ENCODE data around the gene INPP4B. TPM values are rescaled to one million over a fixed set of nuclear protein-coding genes. Genes with fewer than 3 reads are reported as not detected.

INPP4B gene
- total RNA-seq, 1 donor from 2014 or later: 3.4 TPM

DNA sequence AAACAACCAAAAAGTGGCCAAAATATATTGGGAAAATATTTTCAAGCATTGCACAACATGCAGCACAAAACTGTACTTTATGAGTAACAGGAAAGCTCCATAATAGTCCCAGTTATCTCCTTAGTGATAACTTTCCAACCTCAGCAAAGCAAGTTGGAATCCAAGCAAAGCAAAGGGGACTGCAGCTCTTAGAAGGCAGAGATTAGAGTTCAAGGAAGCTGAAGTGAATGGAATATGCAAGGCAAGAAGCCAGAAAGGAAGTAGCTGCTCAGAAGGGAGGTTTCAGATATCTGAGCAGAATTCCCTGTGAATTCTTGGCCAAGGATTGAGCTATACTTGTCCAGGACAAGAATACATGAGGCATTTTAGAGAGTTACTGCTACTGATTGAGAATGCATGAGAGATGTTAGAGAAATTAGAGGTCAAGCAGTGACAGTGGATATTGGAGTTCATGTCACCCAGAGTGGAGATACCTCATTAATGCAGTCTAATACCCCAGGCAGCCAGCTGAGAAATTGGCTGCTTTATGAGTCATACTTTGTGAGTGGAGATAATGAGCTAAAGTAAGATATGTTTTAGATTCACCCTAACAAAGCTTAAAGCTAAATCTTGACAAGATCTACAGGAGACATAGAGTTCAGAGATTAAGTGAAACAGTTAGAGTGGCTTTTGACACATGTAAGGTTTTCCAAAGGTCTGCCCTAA, 102.8 kb downstream of the INPP4B start:
- no peaks in the 10 kb centered on the region for H3K27me3 Mint-ChIP-seq
- no peaks in the 10 kb centered on the region for H3K36me3 Mint-ChIP-seq (ENCODE audit: insufficient read depth)
- no peak overlapping the region for H3K27ac Mint-ChIP-seq
- H3K4me3 Mint-ChIP-seq (ENCODE audit: low read depth): no peak overlapping the region
- no peak for DNase-seq (ENCODE audit: low spot score, unreplicated experiment)
- TF ChIP-seq, protein P1, sequence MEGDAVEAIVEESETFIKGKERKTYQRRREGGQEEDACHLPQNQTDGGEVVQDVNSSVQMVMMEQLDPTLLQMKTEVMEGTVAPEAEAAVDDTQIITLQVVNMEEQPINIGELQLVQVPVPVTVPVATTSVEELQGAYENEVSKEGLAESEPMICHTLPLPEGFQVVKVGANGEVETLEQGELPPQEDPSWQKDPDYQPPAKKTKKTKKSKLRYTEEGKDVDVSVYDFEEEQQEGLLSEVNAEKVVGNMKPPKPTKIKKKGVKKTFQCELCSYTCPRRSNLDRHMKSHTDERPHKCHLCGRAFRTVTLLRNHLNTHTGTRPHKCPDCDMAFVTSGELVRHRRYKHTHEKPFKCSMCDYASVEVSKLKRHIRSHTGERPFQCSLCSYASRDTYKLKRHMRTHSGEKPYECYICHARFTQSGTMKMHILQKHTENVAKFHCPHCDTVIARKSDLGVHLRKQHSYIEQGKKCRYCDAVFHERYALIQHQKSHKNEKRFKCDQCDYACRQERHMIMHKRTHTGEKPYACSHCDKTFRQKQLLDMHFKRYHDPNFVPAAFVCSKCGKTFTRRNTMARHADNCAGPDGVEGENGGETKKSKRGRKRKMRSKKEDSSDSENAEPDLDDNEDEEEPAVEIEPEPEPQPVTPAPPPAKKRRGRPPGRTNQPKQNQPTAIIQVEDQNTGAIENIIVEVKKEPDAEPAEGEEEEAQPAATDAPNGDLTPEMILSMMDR (IDR thresholded peaks at IDR 0.05; ENCODE audit: unreplicated experiment): no peak
- H3K4me1 Mint-ChIP-seq (ENCODE audit: low read depth): no peaks in the 10 kb centered on the region
- H3K9me3 Mint-ChIP-seq (ENCODE audit: low read depth): peaks cover 6% of the 10 kb centered on the region

- Mint-ChIP-seq H3K4me3 (ENCODE audit: low read depth) (no peak overlapping the region), H3K36me3 (ENCODE audit: insufficient read depth) (no peaks in the 10 kb centered on the region), H3K27ac (no peak overlapping the region), H3K9me3 (ENCODE audit: low read depth) (peaks cover 6% of the 10 kb centered on the region), H3K27me3 (no peaks in the 10 kb centered on the region), H3K4me1 (ENCODE audit: low read depth) (no peaks in the 10 kb centered on the region)
- DNase-seq (ENCODE audit: low spot score, unreplicated experiment): no peak
- TF ChIP-seq, protein P1 (IDR thresholded peaks at IDR 0.05; ENCODE audit: unreplicated experiment): no peak
Observed at GRCh38 chr4:142741995-142742394, 104.1 kb downstream of the INPP4B start.

DNA sequence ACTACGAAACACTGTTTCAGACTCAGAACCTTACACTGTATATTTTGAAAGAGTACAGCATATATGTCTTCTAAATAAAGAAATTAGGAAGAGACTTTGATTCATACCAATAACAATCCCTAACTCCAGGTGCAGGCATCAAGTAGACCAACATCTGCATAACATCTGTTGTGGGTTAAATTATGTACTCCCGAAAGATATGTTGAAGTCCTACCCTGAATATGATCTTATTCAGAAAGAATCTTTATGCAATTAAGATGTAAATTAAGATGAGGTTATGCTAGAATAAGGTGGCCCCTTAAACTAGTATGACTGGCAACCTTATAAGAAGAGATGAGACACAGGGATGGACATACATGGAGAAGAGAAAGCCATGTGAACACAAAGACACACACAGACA, 117.9 kb downstream of the INPP4B start:
- H3K27ac Mint-ChIP-seq: no peak overlapping the region
- no peak for DNase-seq (ENCODE audit: low spot score, unreplicated experiment)
- peaks cover 2% of the 10 kb centered on the region for H3K27me3 Mint-ChIP-seq
- TF ChIP-seq, protein P1 (IDR thresholded peaks at IDR 0.05; ENCODE audit: unreplicated experiment): no peak
- no peaks in the 10 kb centered on the region for H3K9me3 Mint-ChIP-seq (ENCODE audit: low read depth)
- H3K36me3 Mint-ChIP-seq (ENCODE audit: insufficient read depth): no peaks in the 10 kb centered on the region
- H3K4me3 Mint-ChIP-seq (ENCODE audit: low read depth): no peak overlapping the region
- no peaks in the 10 kb centered on the region for H3K4me1 Mint-ChIP-seq (ENCODE audit: low read depth)

GRCh38 chr4:142727149-142727548, 119.0 kb downstream of the INPP4B start:
- Mint-ChIP-seq H3K36me3 (ENCODE audit: insufficient read depth) (no peaks in the 10 kb centered on the region), H3K4me3 (ENCODE audit: low read depth) (no peak overlapping the region), H3K27me3 (peaks cover 2% of the 10 kb centered on the region), H3K27ac (no peak overlapping the region), H3K4me1 (ENCODE audit: low read depth) (no peaks in the 10 kb centered on the region), H3K9me3 (ENCODE audit: low read depth) (no peaks in the 10 kb centered on the region)
- TF ChIP-seq, protein P1 (IDR thresholded peaks at IDR 0.05; ENCODE audit: unreplicated experiment): no peak
- DNase-seq (ENCODE audit: low spot score, unreplicated experiment): no peak

GRCh38 chr4:142725886-142726285, 120.2 kb downstream of the INPP4B start:
- no peaks in the 10 kb centered on the region for H3K36me3 Mint-ChIP-seq (ENCODE audit: insufficient read depth)
- no peak overlapping the region for H3K4me3 Mint-ChIP-seq (ENCODE audit: low read depth)
- no peak overlapping the region for H3K27ac Mint-ChIP-seq
- no peak for DNase-seq (ENCODE audit: low spot score, unreplicated experiment)
- TF ChIP-seq, protein P1 (IDR thresholded peaks at IDR 0.05; ENCODE audit: unreplicated experiment): no peak
- no peaks in the 10 kb centered on the region for H3K9me3 Mint-ChIP-seq (ENCODE audit: low read depth)
- peaks cover 2% of the 10 kb centered on the region for H3K27me3 Mint-ChIP-seq
- no peaks in the 10 kb centered on the region for H3K4me1 Mint-ChIP-seq (ENCODE audit: low read depth)

Data from progenitor cell of endocrine pancreas (in vitro differentiated cells).